Measurements from ENCODE around the gene CDK14.

CDK14 gene

DNA sequence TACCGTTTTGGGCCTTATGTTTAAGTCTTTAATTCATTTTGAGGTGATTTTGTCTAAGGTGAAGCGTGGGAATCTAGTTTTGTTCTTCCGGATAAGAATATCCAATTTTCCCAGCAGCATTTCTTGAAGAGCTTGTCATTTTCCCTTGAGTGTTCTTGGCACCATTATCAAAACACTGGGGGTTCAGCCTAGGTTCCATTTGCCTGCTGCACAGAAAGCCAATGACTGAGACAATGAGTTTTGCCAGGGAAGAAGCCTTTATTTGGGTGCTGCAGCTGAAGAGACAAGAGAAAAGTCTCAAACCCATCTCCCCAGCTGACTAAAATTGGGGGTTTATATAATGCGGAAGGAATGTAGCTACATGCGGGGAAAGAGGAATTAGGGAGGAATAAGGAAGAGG, 380.9 kb downstream of the CDK14 start:
- no peak overlapping the region for H3K4me3 Mint-ChIP-seq
- H3K9me3 Mint-ChIP-seq, result peaks cover 18% of the 10 kb centered on the region
- DNase-seq, result no peak
- no peaks in the 10 kb centered on the region for H3K27me3 Mint-ChIP-seq
- no peak for ATAC-seq
- no peak overlapping the region for H3K27ac Mint-ChIP-seq
- no peaks in the 10 kb centered on the region for H3K36me3 Mint-ChIP-seq (ENCODE audit: low read depth)
- H3K4me1 Mint-ChIP-seq, result no peaks in the 10 kb centered on the region

DNA sequence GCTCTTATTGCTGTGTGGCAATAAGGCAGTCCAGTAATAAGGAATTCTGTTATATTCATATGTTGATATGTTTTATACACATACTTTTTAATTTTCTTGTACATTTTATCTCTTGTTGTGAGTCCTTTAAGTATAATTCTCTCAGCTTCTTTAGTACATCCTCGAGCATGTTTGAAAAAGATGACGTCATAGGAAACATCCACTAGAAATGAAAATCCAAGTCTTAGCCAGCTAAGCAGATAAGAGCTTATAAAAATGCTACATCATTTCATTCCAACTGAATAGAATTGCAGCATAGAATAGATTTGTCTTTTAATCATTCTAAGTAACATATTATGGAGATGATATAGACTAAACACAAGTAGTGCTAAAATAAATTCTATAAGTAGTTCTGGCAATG, 384.4 kb downstream of the CDK14 start:
- no peak for ATAC-seq
- DNase-seq, result no peak
- H3K27ac Mint-ChIP-seq, result no peak overlapping the region
- no peaks in the 10 kb centered on the region for H3K36me3 Mint-ChIP-seq (ENCODE audit: low read depth)
- no peaks in the 10 kb centered on the region for H3K4me1 Mint-ChIP-seq
- H3K27me3 Mint-ChIP-seq, result no peaks in the 10 kb centered on the region
- H3K9me3 Mint-ChIP-seq, result peaks cover 31% of the 10 kb centered on the region
- H3K4me3 Mint-ChIP-seq, result no peak overlapping the region

DNA sequence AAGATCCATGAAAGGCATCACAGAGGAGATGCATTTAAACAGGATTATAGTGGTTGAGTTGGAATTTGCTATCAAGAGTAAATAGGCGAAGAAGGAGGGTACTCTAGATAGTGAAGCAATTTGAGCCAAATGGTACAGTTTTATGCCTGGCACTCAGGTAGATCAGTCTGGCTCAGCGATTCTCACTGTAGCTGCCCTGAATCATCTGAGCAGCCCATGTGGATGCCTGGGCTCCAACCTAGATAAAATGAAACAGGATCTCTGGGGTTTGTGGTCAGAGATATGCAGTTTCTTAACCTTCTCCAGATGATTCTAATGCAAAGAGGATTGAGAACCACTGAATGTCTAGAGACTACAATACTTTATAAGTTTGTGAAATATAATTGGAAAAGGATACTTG, 386.1 kb downstream of the CDK14 start:
- H3K27ac Mint-ChIP-seq, result no peak overlapping the region
- no peak overlapping the region for H3K4me3 Mint-ChIP-seq
- peaks cover 26% of the 10 kb centered on the region for H3K9me3 Mint-ChIP-seq
- no peaks in the 10 kb centered on the region for H3K36me3 Mint-ChIP-seq (ENCODE audit: low read depth)
- no peak for ATAC-seq
- H3K27me3 Mint-ChIP-seq, result no peaks in the 10 kb centered on the region
- DNase-seq, result no peak
- no peaks in the 10 kb centered on the region for H3K4me1 Mint-ChIP-seq

DNA sequence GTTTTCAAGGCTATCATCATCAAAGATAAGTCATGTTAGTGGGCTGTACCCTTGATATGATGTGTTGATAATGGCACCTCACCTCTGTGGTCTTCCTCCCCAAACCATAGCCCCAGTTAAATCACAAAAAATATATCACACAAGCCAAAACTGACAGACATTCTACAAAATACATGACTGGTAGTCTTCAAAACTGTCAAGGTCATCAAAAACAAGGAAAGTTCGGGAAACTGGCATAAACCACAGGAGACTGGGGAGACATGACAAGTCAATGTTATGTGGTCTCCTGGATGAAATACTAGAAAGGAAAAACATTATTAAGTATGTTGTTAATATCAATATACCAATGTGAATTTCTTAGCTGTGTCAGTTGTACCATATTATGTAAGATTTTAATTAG, 388.6 kb downstream of the CDK14 start:
- peaks cover 23% of the 10 kb centered on the region for H3K9me3 Mint-ChIP-seq
- H3K36me3 Mint-ChIP-seq (ENCODE audit: low read depth), result no peaks in the 10 kb centered on the region
- H3K27ac Mint-ChIP-seq, result no peak overlapping the region
- H3K27me3 Mint-ChIP-seq, result no peaks in the 10 kb centered on the region
- ATAC-seq (no peak), DNase-seq (no peak)
- no peak overlapping the region for H3K4me3 Mint-ChIP-seq
- H3K4me1 Mint-ChIP-seq, result no peaks in the 10 kb centered on the region

DNA sequence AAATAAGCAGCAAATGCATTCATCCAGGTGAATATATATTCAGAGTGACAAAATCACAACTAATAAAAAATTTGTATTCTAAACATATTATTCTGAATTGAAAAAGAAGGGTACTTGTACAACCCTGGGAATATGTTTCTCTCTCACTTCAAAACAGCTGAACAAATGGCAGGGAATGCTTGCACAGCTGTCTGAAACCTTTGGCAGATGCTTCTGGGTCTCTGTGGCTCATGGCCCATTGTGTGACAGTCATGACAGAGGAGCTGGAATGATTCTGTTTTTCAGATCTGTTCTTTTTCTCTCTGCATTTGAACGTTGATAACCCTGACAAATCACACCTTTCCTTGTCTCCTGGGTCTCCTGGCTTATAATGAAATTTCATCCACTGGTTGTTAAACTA, 392.4 kb downstream of the CDK14 start:
- DNase-seq (no peak), ATAC-seq (no peak)
- Mint-ChIP-seq H3K4me3 (no peak overlapping the region), H3K27ac (no peak overlapping the region), H3K4me1 (no peaks in the 10 kb centered on the region), H3K27me3 (no peaks in the 10 kb centered on the region), H3K36me3 (ENCODE audit: low read depth) (no peaks in the 10 kb centered on the region), H3K9me3 (peaks cover 11% of the 10 kb centered on the region)

DNA sequence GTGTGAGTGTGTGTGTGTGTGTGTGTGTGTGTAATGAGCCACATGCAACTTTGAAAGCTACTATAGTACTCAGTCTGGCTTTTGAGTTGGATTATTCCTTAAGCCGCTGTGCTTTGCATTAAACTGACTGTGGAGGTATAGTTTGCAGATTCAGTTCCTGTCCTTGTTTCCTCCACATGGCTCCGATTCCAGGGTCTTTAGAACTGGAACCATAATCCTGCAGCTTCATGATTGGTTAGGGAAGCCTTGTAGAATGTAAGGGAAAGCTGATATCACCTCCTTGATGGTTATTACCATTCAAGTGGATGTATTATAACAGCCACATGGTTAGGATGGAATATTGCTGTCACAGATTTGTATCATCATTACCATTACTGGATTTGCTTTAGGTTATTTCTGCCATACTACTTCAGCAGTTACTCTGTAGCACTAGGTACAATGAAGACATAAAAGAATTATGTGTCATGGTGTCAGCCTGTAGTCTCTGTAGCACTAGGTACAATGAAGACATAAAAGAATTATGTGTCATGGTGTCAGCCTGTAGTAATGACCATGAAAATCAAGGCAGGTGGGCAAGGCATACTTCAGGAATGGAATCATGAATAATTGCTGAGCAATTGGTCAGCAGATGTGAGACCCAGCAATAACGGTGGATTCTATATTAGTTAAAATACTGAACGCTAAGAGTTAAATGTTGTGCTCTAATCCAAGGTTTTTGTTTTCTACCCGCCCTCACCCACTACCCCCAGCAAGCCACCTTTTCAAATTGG, 393.1 kb downstream of the CDK14 start:
- Mint-ChIP-seq H3K9me3 (peaks cover 5% of the 10 kb centered on the region), H3K4me1 (no peaks in the 10 kb centered on the region), H3K36me3 (ENCODE audit: low read depth) (no peaks in the 10 kb centered on the region), H3K27ac (no peak overlapping the region), H3K27me3 (no peaks in the 10 kb centered on the region), H3K4me3 (no peak overlapping the region)
- no peak for ATAC-seq
- no peak for DNase-seq

DNA sequence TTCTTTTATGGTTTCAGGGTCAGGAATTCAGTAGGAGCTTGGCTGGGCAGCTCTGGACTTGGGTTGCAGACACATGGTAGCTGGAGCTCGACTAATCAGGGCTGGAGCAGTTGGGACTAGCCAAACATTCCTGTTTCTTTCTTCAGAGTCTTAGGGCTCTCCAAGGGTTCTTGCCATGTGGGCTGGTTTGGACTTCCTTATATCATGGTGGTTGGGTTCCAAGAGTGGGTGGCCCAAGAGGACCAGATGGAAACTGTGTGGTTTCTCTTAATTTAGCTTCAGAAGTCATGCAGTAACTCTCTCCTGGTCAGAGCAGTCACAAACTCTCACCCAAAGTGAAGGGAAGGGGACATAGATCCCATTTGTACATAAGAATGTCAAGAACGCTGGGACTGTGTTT, 398.0 kb downstream of the CDK14 start:
- H3K9me3 Mint-ChIP-seq, result peaks cover 5% of the 10 kb centered on the region
- no peak overlapping the region for H3K4me3 Mint-ChIP-seq
- no peaks in the 10 kb centered on the region for H3K36me3 Mint-ChIP-seq (ENCODE audit: low read depth)
- DNase-seq, result no peak
- H3K27me3 Mint-ChIP-seq, result no peaks in the 10 kb centered on the region
- no peak overlapping the region for H3K27ac Mint-ChIP-seq
- H3K4me1 Mint-ChIP-seq, result no peaks in the 10 kb centered on the region
- no peak for ATAC-seq

DNA sequence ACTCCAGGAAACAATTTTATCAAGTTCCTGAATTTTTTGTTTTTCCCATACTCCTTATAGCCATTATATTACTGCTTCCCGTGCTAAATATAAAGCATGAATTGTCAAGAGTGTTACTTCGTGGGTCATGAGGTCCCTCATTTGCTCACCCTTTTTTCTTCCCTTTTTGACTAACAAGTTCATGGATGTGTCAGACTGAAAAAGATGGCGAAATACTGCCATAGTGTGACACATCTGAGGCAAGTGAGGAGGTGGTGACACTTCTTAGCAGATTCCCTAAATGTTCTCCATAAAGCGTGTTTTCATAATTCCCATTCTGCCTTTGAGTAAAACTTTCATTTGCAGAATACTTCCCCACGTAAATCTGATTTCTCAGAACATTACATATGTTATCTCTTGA, 398.5 kb downstream of the CDK14 start:
- Mint-ChIP-seq H3K27me3 (no peaks in the 10 kb centered on the region), H3K27ac (no peak overlapping the region), H3K4me1 (no peaks in the 10 kb centered on the region), H3K9me3 (peaks cover 5% of the 10 kb centered on the region), H3K4me3 (no peak overlapping the region), H3K36me3 (ENCODE audit: low read depth) (no peaks in the 10 kb centered on the region)
- no peak for DNase-seq
- no peak for ATAC-seq

DNA sequence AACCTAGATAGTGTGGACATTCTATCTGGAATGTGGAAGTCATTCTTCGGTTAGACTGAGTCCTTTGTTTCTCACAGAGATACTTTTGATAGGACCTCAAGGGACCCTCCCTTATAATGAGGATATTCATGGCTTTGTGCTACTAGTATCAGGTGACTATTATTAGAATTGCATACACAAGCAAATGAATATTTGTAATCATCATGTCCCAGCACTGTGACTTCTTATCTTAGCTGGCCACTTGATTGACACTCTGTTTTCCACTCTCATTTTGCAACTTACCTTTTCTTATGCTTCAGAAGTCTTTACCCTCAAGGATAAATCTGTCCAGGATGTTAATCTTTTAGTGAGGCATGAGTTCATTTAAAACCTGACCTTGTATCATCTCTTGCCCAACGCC, 399.9 kb downstream of the CDK14 start:
- H3K27ac Mint-ChIP-seq, result no peak overlapping the region
- DNase-seq (no peak), ATAC-seq (no peak)
- no peaks in the 10 kb centered on the region for H3K27me3 Mint-ChIP-seq
- no peaks in the 10 kb centered on the region for H3K4me1 Mint-ChIP-seq
- no peak overlapping the region for H3K4me3 Mint-ChIP-seq
- no peaks in the 10 kb centered on the region for H3K36me3 Mint-ChIP-seq (ENCODE audit: low read depth)
- H3K9me3 Mint-ChIP-seq, result peaks cover 2% of the 10 kb centered on the region

DNA sequence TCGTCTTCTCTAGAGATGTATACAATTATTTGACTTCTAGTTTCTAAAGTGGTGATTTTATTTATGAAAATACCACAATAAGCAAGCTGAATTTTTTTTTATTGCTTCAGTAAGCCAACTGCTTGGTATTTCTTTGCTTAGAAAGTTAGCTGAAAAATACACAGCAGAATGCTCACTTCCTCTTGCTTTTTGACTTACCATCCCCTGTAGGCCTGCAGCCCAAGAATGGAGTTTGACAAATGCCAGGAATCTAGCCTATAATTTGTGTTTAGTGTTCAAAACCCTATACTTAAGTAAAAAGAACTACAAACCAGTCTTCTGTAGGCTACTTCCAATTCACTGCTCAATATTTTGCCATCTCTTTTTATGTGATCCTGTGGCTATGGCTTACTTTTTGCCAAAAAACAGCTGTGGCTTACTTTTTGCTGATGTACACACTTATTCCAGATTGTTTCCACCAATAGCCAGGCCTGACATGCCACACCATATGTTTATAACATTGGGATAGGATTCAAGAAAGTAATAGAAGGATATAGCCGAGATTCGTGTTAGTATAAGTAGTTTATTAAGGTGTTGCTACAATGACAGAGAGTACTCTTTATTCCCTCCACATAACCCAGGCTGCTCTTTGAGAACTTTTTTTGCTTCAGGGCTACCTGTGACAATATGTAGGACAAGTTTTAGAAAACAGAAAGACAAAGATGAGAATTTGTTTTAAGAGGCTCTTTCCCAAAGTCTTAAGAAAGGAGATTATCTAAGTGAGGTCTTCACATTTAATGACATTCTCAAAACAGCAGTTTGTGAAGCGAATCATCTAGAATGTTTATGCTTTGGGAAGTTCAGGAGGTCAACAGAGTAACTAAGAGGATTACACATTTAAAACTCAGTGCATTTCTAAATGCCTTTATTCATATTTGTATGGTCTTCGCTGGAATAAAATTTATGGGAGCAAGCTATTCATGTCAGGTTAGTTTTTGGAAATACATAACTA, 404.2 kb downstream of the CDK14 start:
- Mint-ChIP-seq H3K27me3 (no peaks in the 10 kb centered on the region), H3K36me3 (ENCODE audit: low read depth) (no peaks in the 10 kb centered on the region), H3K4me3 (no peak overlapping the region), H3K27ac (no peak overlapping the region), H3K4me1 (no peaks in the 10 kb centered on the region), H3K9me3 (peaks cover 4% of the 10 kb centered on the region)
- DNase-seq, result no peak
- ATAC-seq, result no peak

DNA sequence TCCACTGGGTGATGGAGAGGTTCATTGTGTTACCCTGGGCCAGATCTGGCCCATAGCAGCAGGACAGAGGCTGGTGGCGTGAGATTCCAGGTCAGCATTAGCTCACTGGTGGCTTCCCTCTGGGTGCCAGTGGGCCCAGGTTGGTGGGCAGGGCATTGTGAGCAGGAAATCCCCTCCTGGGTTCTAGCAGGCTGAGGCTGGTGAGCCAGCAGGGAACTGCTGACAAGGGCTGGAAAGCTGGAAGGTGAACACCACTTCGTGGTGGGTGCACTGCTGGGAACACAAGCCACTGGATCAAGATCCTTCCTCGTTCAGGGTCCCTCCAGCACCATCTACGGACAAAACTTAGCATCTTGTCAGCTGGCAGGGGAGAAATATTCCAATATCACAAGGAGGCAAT, 408.9 kb downstream of the CDK14 start:
- Mint-ChIP-seq H3K9me3 (peaks cover 4% of the 10 kb centered on the region), H3K27me3 (no peaks in the 10 kb centered on the region), H3K4me3 (no peak overlapping the region), H3K36me3 (ENCODE audit: low read depth) (no peaks in the 10 kb centered on the region), H3K27ac (no peak overlapping the region), H3K4me1 (no peaks in the 10 kb centered on the region)
- ATAC-seq (no peak), DNase-seq (no peak)

DNA sequence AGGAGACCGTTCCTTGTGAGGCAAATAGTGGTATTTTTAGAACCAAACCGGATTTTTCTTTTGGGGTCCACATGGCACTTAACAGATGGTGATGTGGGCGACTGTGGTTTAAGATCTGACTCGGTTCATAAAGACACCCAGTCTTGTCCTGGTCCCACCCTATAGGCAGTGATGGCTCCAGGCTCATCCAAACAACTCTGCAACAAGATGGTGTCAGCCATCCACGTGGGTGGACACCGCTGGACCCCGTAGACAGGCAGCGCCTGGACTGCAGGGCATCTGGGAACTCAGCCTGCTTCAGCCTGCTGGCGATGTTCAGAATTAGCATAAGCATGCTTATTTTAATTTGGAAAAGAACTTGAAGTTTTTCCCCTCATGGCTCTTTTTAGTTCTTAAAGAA, 409.7 kb downstream of the CDK14 start:
- H3K27ac Mint-ChIP-seq, result no peak overlapping the region
- ATAC-seq (no peak), DNase-seq (no peak)
- H3K4me1 Mint-ChIP-seq, result no peaks in the 10 kb centered on the region
- no peaks in the 10 kb centered on the region for H3K27me3 Mint-ChIP-seq
- H3K36me3 Mint-ChIP-seq (ENCODE audit: low read depth), result no peaks in the 10 kb centered on the region
- peaks cover 4% of the 10 kb centered on the region for H3K9me3 Mint-ChIP-seq
- no peak overlapping the region for H3K4me3 Mint-ChIP-seq

DNA sequence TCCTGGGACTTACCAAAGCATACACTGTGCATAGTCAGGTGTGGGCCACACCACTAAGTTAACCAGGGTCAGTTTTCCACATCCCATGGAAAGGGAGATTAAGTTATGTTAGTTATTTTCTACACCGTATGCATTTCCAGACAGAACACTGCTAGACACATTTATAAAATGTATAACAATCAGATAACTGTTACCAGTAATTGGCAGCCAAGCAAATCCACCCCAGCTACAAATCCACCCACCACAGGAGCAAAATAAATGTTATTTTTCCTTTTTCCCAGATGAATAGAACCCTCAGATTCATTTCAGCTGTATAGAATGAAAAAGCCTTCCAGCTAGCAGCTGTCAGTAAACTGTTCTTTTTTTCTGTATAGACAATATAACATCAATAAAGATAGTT, 411.2 kb downstream of the CDK14 start:
- no peak for ATAC-seq
- DNase-seq, result no peak
- peaks cover 4% of the 10 kb centered on the region for H3K9me3 Mint-ChIP-seq
- H3K36me3 Mint-ChIP-seq (ENCODE audit: low read depth), result no peaks in the 10 kb centered on the region
- no peak overlapping the region for H3K27ac Mint-ChIP-seq
- no peak overlapping the region for H3K4me3 Mint-ChIP-seq
- H3K27me3 Mint-ChIP-seq, result no peaks in the 10 kb centered on the region
- no peaks in the 10 kb centered on the region for H3K4me1 Mint-ChIP-seq

DNA sequence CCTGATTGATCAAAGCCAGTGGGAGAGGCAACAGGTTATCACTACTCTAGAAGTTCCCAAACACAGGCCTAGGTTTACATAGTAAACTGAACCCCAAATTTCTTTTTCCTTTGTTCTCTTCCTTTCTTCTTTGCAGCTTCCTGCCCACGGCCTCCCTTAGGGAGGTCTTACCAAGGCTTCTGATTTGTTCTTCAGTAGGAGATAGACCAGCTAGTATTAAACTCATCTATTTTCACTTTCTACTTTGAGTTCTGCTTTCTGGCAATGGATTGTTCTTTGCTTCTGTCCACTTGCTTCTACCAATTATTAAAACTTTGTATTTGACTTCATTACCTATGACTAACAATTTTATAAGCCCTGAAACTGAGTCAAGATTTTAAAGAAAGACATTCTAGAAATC, 417.0 kb downstream of the CDK14 start:
- no peak overlapping the region for H3K27ac Mint-ChIP-seq
- DNase-seq (no peak), ATAC-seq (no peak)
- H3K4me3 Mint-ChIP-seq, result no peak overlapping the region
- H3K9me3 Mint-ChIP-seq, result no peaks in the 10 kb centered on the region
- no peaks in the 10 kb centered on the region for H3K27me3 Mint-ChIP-seq
- no peaks in the 10 kb centered on the region for H3K4me1 Mint-ChIP-seq
- H3K36me3 Mint-ChIP-seq (ENCODE audit: low read depth), result no peaks in the 10 kb centered on the region

DNA sequence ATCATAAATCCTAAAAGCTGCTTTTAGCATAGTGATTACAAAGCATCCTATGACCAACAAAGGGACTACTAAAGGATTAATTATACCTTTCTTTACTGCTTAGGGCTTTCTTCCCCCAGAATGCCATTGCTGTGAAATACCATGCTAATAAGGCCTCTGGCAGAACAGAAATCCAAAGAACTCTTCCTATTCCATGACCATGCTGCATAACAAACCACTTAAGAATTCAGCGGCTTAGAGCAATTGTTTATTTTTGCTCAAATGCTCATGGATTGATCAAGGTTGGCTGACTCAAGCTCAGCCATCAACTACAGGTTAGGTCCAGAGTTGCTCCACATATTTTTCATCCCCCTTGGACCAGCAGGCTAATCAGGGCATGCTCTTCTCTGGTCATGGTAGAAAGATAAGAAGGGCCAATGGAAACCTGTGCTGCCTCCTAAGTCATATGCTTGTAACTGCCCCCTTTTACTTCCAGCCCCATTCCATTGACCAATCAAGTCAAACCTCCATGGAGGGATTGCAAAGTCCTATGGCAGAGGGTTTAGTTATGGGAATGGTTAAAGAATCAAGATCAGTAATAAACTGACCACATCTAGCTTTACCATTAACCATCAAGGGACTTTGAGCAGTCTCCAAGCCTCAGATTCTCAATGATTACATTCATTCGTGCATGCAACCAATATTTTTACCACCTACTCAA, 423.7 kb downstream of the CDK14 start:
- DNase-seq (no peak), ATAC-seq (no peak)
- Mint-ChIP-seq H3K27me3 (no peaks in the 10 kb centered on the region), H3K9me3 (peaks cover 4% of the 10 kb centered on the region), H3K36me3 (ENCODE audit: low read depth) (no peaks in the 10 kb centered on the region), H3K4me1 (no peaks in the 10 kb centered on the region), H3K4me3 (no peak overlapping the region), H3K27ac (no peak overlapping the region)
